Measurements from ENCODE around the gene GGTLC2.
"Not testable (repeated sequence)": the region's sequence is repeated elsewhere in the genome, so short reads cannot be mapped to it uniquely, and the experiment has no call there.

The GGTLC2 gene

GRCh38 chr22:22636260-22636659 is 8.2 kb upstream of the GGTLC2 start:
- not testable (repeated sequence) for DNase-seq; H3K9me3 ChIP-seq (ENCODE audit: control insufficient read depth, low read length); H3K4me1 ChIP-seq (ENCODE audit: control insufficient read depth, insufficient read depth, low read length, poor library complexity, severe bottlenecking); H3K36me3 ChIP-seq (ENCODE audit: control insufficient read depth, insufficient read depth, low read length); H3K4me3 ChIP-seq (ENCODE audit: insufficient read depth, low read depth, low read length, poor library complexity, severe bottlenecking); H3K27ac ChIP-seq (ENCODE audit: insufficient read depth, low read length, poor library complexity, severe bottlenecking); H3K27me3 ChIP-seq (replicated peaks; ENCODE audit: control insufficient read depth, insufficient read depth, low read length, poor library complexity, severe bottlenecking)

- H3K27me3 ChIP-seq (replicated peaks; ENCODE audit: control insufficient read depth, insufficient read depth, low read length, poor library complexity, severe bottlenecking); H3K4me1 ChIP-seq (ENCODE audit: control insufficient read depth, insufficient read depth, low read length, poor library complexity, severe bottlenecking); H3K9me3 ChIP-seq (ENCODE audit: control insufficient read depth, low read length); H3K27ac ChIP-seq (ENCODE audit: insufficient read depth, low read length, poor library complexity, severe bottlenecking); H3K4me3 ChIP-seq (ENCODE audit: insufficient read depth, low read depth, low read length, poor library complexity, severe bottlenecking); H3K36me3 ChIP-seq (ENCODE audit: control insufficient read depth, insufficient read depth, low read length); DNase-seq: not testable (repeated sequence)
Observed at GRCh38 chr22:22638313-22638712, 6.1 kb upstream of the GGTLC2 start.

- not testable (repeated sequence) for H3K27me3 ChIP-seq (replicated peaks; ENCODE audit: control insufficient read depth, insufficient read depth, low read length, poor library complexity, severe bottlenecking); H3K4me1 ChIP-seq (ENCODE audit: control insufficient read depth, insufficient read depth, low read length, poor library complexity, severe bottlenecking); H3K9me3 ChIP-seq (ENCODE audit: control insufficient read depth, low read length); DNase-seq; H3K36me3 ChIP-seq (ENCODE audit: control insufficient read depth, insufficient read depth, low read length); H3K27ac ChIP-seq (ENCODE audit: insufficient read depth, low read length, poor library complexity, severe bottlenecking); H3K4me3 ChIP-seq (ENCODE audit: insufficient read depth, low read depth, low read length, poor library complexity, severe bottlenecking)
Observed at GRCh38 chr22:22642255-22642654, 2.2 kb upstream of the GGTLC2 start.

GRCh38 chr22:22645969-22646368 is 1.6 kb downstream of the GGTLC2 start:
- H3K36me3 ChIP-seq (ENCODE audit: control insufficient read depth, insufficient read depth, low read length); H3K27ac ChIP-seq (ENCODE audit: insufficient read depth, low read length, poor library complexity, severe bottlenecking); DNase-seq; H3K27me3 ChIP-seq (replicated peaks; ENCODE audit: control insufficient read depth, insufficient read depth, low read length, poor library complexity, severe bottlenecking); H3K4me3 ChIP-seq (ENCODE audit: insufficient read depth, low read depth, low read length, poor library complexity, severe bottlenecking); H3K4me1 ChIP-seq (ENCODE audit: control insufficient read depth, insufficient read depth, low read length, poor library complexity, severe bottlenecking); H3K9me3 ChIP-seq (ENCODE audit: control insufficient read depth, low read length): not testable (repeated sequence)

GRCh38 chr22:22647952-22648351 is 3.5 kb downstream of the GGTLC2 start:
- not testable (repeated sequence) for H3K9me3 ChIP-seq (ENCODE audit: control insufficient read depth, low read length); H3K36me3 ChIP-seq (ENCODE audit: control insufficient read depth, insufficient read depth, low read length); DNase-seq; H3K4me3 ChIP-seq (ENCODE audit: insufficient read depth, low read depth, low read length, poor library complexity, severe bottlenecking); H3K27ac ChIP-seq (ENCODE audit: insufficient read depth, low read length, poor library complexity, severe bottlenecking); H3K27me3 ChIP-seq (replicated peaks; ENCODE audit: control insufficient read depth, insufficient read depth, low read length, poor library complexity, severe bottlenecking); H3K4me1 ChIP-seq (ENCODE audit: control insufficient read depth, insufficient read depth, low read length, poor library complexity, severe bottlenecking)

GRCh38 chr22:22648863-22649536 is 4.6 kb downstream of the GGTLC2 start:
- H3K27ac ChIP-seq (ENCODE audit: insufficient read depth, low read length, poor library complexity, severe bottlenecking); DNase-seq; H3K4me1 ChIP-seq (ENCODE audit: control insufficient read depth, insufficient read depth, low read length, poor library complexity, severe bottlenecking); H3K36me3 ChIP-seq (ENCODE audit: control insufficient read depth, insufficient read depth, low read length); H3K4me3 ChIP-seq (ENCODE audit: insufficient read depth, low read depth, low read length, poor library complexity, severe bottlenecking); H3K9me3 ChIP-seq (ENCODE audit: control insufficient read depth, low read length); H3K27me3 ChIP-seq (replicated peaks; ENCODE audit: control insufficient read depth, insufficient read depth, low read length, poor library complexity, severe bottlenecking): not testable (repeated sequence)

GRCh38 chr22:22649761-22650160 is 5.3 kb downstream of the GGTLC2 start:
- not testable (repeated sequence) for DNase-seq; H3K27me3 ChIP-seq (replicated peaks; ENCODE audit: control insufficient read depth, insufficient read depth, low read length, poor library complexity, severe bottlenecking); H3K27ac ChIP-seq (ENCODE audit: insufficient read depth, low read length, poor library complexity, severe bottlenecking); H3K9me3 ChIP-seq (ENCODE audit: control insufficient read depth, low read length); H3K4me1 ChIP-seq (ENCODE audit: control insufficient read depth, insufficient read depth, low read length, poor library complexity, severe bottlenecking); H3K4me3 ChIP-seq (ENCODE audit: insufficient read depth, low read depth, low read length, poor library complexity, severe bottlenecking); H3K36me3 ChIP-seq (ENCODE audit: control insufficient read depth, insufficient read depth, low read length)

GRCh38 chr22:22650398-22650797 is 6.0 kb downstream of the GGTLC2 start:
- H3K4me1 ChIP-seq (ENCODE audit: control insufficient read depth, insufficient read depth, low read length, poor library complexity, severe bottlenecking); H3K9me3 ChIP-seq (ENCODE audit: control insufficient read depth, low read length); H3K27me3 ChIP-seq (replicated peaks; ENCODE audit: control insufficient read depth, insufficient read depth, low read length, poor library complexity, severe bottlenecking); H3K36me3 ChIP-seq (ENCODE audit: control insufficient read depth, insufficient read depth, low read length); DNase-seq; H3K27ac ChIP-seq (ENCODE audit: insufficient read depth, low read length, poor library complexity, severe bottlenecking); H3K4me3 ChIP-seq (ENCODE audit: insufficient read depth, low read depth, low read length, poor library complexity, severe bottlenecking): not testable (repeated sequence)

- H3K4me3 ChIP-seq (ENCODE audit: insufficient read depth, low read depth, low read length, poor library complexity, severe bottlenecking); H3K4me1 ChIP-seq (ENCODE audit: control insufficient read depth, insufficient read depth, low read length, poor library complexity, severe bottlenecking): not testable (repeated sequence)
Observed at GRCh38 chr22:22650803-22651515, 6.5 kb downstream of the GGTLC2 start.

GRCh38 chr22:22651593-22651992 is 7.2 kb downstream of the GGTLC2 start:
- not testable (repeated sequence) for H3K9me3 ChIP-seq (ENCODE audit: control insufficient read depth, low read length); H3K4me3 ChIP-seq (ENCODE audit: insufficient read depth, low read depth, low read length, poor library complexity, severe bottlenecking); H3K4me1 ChIP-seq (ENCODE audit: control insufficient read depth, insufficient read depth, low read length, poor library complexity, severe bottlenecking); DNase-seq; H3K36me3 ChIP-seq (ENCODE audit: control insufficient read depth, insufficient read depth, low read length); H3K27me3 ChIP-seq (replicated peaks; ENCODE audit: control insufficient read depth, insufficient read depth, low read length, poor library complexity, severe bottlenecking); H3K27ac ChIP-seq (ENCODE audit: insufficient read depth, low read length, poor library complexity, severe bottlenecking)

More at GRCh38 chr22:22650803-22651515, 6.5 kb downstream of the GGTLC2 start:
- H3K9me3 ChIP-seq (ENCODE audit: control insufficient read depth, low read length); DNase-seq; H3K27ac ChIP-seq (ENCODE audit: insufficient read depth, low read length, poor library complexity, severe bottlenecking); H3K27me3 ChIP-seq (replicated peaks; ENCODE audit: control insufficient read depth, insufficient read depth, low read length, poor library complexity, severe bottlenecking); H3K36me3 ChIP-seq (ENCODE audit: control insufficient read depth, insufficient read depth, low read length): not testable (repeated sequence)
